ENCODE results near the gene METTL15.

GRCh38 chr11:28296426-28296825 lies 188.2 kb downstream of the METTL15 start:
- TF ChIP-seq CTCF (optimal IDR thresholded peaks at IDR 0.05 in 1 of 3, IDR thresholded peaks at IDR 0.05 in 1 of 3, conservative IDR thresholded peaks at IDR 0.05 in 1 of 3; ENCODE audit: extremely low read depth in 1 of 3, insufficient read depth in 2 of 3, low read length in 3 of 3) (no peak), EZH2 (IDR thresholded peaks at IDR 0.05; ENCODE audit: low read length) (no peak)

Data from keratinocyte (primary cell).